ENCODE data around the gene ARHGAP18. TPM values are rescaled to one million over a fixed set of nuclear protein-coding genes. Genes with fewer than 3 reads are reported as not detected.

The ARHGAP18 gene
- total and polyA plus RNA-seq, 2 experiments from 2014 or later, result 4.3 to 5.0 TPM

DNA sequence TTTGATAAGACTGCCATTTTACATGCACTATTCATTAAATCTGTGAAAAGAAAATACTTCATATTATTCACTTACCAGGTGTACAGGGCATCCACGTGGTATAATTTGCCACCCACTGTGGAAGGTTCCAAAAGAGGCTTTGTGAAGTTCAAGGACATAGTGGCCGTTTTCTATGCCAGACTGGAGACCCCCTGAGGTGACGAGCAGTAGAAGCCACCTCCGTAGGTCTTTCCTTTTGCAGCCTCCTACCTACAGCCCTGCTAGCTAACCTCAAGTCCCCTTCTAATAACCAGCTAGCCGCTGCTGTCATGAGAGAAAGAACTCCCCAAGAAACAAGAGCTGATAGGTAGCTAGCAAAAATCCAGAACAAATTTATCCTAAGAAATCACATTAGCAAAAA is 110.5 kb downstream of the ARHGAP18 start (continued):
- TF ChIP-seq NANOG (IDR thresholded peaks at IDR 0.05; ENCODE audit: borderline replicate concordance), result no peak
- TF ChIP-seq, protein P1, sequence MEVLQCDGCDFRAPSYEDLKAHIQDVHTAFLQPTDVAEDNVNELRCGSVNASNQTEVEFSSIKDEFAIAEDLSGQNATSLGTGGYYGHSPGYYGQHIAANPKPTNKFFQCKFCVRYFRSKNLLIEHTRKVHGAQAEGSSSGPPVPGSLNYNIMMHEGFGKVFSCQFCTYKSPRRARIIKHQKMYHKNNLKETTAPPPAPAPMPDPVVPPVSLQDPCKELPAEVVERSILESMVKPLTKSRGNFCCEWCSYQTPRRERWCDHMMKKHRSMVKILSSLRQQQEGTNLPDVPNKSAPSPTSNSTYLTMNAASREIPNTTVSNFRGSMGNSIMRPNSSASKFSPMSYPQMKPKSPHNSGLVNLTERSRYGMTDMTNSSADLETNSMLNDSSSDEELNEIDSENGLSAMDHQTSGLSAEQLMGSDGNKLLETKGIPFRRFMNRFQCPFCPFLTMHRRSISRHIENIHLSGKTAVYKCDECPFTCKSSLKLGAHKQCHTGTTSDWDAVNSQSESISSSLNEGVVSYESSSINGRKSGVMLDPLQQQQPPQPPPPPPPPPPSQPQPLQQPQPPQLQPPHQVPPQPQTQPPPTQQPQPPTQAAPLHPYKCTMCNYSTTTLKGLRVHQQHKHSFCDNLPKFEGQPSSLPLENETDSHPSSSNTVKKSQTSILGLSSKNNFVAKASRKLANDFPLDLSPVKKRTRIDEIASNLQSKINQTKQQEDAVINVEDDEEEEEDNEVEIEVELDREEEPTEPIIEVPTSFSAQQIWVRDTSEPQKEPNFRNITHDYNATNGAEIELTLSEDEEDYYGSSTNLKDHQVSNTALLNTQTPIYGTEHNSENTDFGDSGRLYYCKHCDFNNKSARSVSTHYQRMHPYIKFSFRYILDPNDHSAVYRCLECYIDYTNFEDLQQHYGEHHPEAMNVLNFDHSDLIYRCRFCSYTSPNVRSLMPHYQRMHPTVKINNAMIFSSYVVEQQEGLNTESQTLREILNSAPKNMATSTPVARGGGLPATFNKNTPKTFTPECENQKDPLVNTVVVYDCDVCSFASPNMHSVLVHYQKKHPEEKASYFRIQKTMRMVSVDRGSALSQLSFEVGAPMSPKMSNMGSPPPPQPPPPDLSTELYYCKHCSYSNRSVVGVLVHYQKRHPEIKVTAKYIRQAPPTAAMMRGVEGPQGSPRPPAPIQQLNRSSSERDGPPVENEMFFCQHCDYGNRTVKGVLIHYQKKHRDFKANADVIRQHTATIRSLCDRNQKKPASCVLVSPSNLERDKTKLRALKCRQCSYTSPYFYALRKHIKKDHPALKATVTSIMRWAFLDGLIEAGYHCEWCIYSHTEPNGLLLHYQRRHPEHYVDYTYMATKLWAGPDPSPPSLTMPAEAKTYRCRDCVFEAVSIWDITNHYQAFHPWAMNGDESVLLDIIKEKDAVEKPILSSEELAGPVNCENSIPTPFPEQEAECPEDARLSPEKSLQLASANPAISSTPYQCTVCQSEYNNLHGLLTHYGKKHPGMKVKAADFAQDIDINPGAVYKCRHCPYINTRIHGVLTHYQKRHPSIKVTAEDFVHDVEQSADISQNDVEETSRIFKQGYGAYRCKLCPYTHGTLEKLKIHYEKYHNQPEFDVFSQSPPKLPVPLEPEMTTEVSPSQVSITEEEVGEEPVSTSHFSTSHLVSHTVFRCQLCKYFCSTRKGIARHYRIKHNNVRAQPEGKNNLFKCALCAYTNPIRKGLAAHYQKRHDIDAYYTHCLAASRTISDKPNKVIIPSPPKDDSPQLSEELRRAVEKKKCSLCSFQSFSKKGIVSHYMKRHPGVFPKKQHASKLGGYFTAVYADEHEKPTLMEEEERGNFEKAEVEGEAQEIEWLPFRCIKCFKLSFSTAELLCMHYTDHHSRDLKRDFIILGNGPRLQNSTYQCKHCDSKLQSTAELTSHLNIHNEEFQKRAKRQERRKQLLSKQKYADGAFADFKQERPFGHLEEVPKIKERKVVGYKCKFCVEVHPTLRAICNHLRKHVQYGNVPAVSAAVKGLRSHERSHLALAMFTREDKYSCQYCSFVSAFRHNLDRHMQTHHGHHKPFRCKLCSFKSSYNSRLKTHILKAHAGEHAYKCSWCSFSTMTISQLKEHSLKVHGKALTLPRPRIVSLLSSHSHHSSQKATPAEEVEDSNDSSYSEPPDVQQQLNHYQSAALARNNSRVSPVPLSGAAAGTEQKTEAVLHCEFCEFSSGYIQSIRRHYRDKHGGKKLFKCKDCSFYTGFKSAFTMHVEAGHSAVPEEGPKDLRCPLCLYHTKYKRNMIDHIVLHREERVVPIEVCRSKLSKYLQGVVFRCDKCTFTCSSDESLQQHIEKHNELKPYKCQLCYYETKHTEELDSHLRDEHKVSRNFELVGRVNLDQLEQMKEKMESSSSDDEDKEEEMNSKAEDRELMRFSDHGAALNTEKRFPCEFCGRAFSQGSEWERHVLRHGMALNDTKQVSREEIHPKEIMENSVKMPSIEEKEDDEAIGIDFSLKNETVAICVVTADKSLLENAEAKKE (CRISPR knock-in tag; IDR thresholded peaks at IDR 0.05), result no peak
- TF ChIP-seq, protein P2, sequence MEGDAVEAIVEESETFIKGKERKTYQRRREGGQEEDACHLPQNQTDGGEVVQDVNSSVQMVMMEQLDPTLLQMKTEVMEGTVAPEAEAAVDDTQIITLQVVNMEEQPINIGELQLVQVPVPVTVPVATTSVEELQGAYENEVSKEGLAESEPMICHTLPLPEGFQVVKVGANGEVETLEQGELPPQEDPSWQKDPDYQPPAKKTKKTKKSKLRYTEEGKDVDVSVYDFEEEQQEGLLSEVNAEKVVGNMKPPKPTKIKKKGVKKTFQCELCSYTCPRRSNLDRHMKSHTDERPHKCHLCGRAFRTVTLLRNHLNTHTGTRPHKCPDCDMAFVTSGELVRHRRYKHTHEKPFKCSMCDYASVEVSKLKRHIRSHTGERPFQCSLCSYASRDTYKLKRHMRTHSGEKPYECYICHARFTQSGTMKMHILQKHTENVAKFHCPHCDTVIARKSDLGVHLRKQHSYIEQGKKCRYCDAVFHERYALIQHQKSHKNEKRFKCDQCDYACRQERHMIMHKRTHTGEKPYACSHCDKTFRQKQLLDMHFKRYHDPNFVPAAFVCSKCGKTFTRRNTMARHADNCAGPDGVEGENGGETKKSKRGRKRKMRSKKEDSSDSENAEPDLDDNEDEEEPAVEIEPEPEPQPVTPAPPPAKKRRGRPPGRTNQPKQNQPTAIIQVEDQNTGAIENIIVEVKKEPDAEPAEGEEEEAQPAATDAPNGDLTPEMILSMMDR (conservative IDR thresholded peaks at IDR 0.05; ENCODE audit: low read depth in 2 of 2), result no peak

DNA sequence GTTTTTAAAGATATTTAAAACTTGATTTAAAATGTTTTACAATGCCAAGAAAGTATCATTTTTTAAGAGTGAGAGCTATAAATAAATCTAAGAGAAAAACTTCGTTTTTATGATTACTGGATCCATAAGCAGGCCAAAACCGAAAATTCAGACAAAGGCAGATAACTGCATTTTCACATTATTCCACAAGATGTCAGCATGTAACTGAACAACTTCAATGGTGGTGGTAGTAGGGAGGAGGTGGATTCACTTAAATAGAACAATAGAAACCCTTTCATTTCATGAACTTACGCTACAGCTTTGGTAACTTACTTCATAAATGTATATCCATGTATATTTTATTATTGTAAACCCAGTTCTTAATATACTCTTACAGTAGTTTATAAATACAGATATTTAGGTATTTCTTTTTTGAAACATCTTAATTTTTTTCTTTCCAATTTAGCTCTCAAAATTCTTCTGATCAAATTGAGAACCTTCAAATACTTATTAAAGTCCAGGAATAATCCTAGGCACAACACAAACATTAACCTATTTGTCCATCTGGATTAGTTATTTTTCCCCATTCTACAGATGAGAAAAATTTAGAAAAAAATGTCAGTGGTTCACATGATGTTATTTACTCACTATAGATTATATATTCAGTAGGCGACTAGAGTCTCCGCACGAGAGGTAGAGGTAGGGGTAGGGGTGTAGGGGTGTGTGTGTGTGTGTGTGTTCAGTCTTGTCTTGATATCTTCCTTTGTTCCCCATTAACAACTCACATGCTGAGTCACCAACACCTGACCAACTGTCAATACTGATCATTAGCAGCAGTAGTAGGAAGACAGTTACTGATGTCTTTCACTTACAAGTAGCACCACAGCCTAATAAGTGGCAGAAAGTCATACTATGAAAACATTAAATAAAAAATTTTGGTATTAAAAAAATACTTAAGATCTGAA is 111.5 kb downstream of the ARHGAP18 start:
- peak overlapping the region; percentile 43; the same call in 1 of the 2 replicates for H3K27ac Mint-ChIP-seq
- no peaks in the 10 kb centered on the region for H3K9me2 ChIP-seq (ENCODE audit: insufficient read depth)
- H3K4me1 Mint-ChIP-seq, result peaks cover 8% of the 10 kb centered on the region; the same call in 2 of the 3 replicates
- no peaks in the 10 kb centered on the region for H3F3A ChIP-seq (replicated peaks; ENCODE audit: low read depth)
- no peak overlapping the region for H3K27ac ChIP-seq (ENCODE audit: low read depth)
- H3K79me2 ChIP-seq (replicated peaks; ENCODE audit: insufficient read depth), result no peaks in the 10 kb centered on the region
- H3K36me3 ChIP-seq (ENCODE audit: insufficient read depth), result no peaks in the 10 kb centered on the region
- ATAC-seq (peak; percentile 82), DNase-seq (ENCODE audit: low spot score) (peak; percentile 80)
- H3K27me3 Mint-ChIP-seq (ENCODE audit: insufficient read depth, low read depth, poor library complexity), result peaks cover 2% of the 10 kb centered on the region
- H3K4me3 Mint-ChIP-seq, result no peak overlapping the region
- no peak overlapping the region for H3K4me2 ChIP-seq
- peaks cover 10% of the 10 kb centered on the region; the same call in 1 of the 2 replicates for H3K4me1 ChIP-seq (ENCODE audit: insufficient read depth)
- H3K27me3 ChIP-seq (ENCODE audit: insufficient read depth), result no peaks in the 10 kb centered on the region
- H3K36me3 Mint-ChIP-seq (ENCODE audit: low read depth), result no peaks in the 10 kb centered on the region
- no peak overlapping the region for H3K4me3 ChIP-seq
- no peak overlapping the region for H2AFZ ChIP-seq
- TF ChIP-seq, protein P3, sequence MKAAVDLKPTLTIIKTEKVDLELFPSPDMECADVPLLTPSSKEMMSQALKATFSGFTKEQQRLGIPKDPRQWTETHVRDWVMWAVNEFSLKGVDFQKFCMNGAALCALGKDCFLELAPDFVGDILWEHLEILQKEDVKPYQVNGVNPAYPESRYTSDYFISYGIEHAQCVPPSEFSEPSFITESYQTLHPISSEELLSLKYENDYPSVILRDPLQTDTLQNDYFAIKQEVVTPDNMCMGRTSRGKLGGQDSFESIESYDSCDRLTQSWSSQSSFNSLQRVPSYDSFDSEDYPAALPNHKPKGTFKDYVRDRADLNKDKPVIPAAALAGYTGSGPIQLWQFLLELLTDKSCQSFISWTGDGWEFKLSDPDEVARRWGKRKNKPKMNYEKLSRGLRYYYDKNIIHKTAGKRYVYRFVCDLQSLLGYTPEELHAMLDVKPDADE (IDR thresholded peaks at IDR 0.05), result no peak
- TF ChIP-seq, protein P2 (conservative IDR thresholded peaks at IDR 0.05; ENCODE audit: low read depth in 2 of 2), result peak; percentile 91 to 94
- H3K9me3 Mint-ChIP-seq, result no peaks in the 10 kb centered on the region
- no peaks in the 10 kb centered on the region for H4K20me1 ChIP-seq (replicated peaks; ENCODE audit: insufficient read depth)
